ENCODE data around the gene TNNT3. TPM values are rescaled to one million over a fixed set of nuclear protein-coding genes. Genes with fewer than 3 reads are reported as not detected.

The TNNT3 gene
- total RNA-seq, 1 experiment from 2014 or later = 0.71 TPM

GRCh38 chr11:1943576-1943975, 24.1 kb downstream of the TNNT3 start:
- H3K27me3 ChIP-seq (ENCODE audit: insufficient read depth, low read length) = no peaks in the 10 kb centered on the region
- ChIA-PET RAD21 (ENCODE audit: low non-redundant PET in 1 of 2, low total read pairs in 2 of 2, uncharacterized antibody in 2 of 2, unreplicated experiment in 2 of 2) (no interaction called here), CTCF (interaction anchor here (1.6 kb wide), 1 partner anchor 61 kb away, joined by 4 read pairs; no protein-coding TSS in a partner anchor), POLR2A (no interaction called here)
- H4K20me1 ChIP-seq (ENCODE audit: insufficient read depth) = no peaks in the 10 kb centered on the region
- no peak overlapping the region for H3K9ac ChIP-seq (ENCODE audit: low read length)
- H3K4me3 ChIP-seq (replicated peaks in 1 of 2; ENCODE audit: low read depth in 1 of 2, low read length in 2 of 2) = no peak overlapping the region
- TF ChIP-seq EZH2 (IDR thresholded peaks at IDR 0.05) (no peak), ZBTB33 (IDR thresholded peaks at IDR 0.05; ENCODE audit: extremely low read depth, insufficient replicate concordance, low read length) (no peak), REST (IDR thresholded peaks at IDR 0.05; ENCODE audit: low read depth) (no peak), EZH2phosphoT487 (IDR thresholded peaks at IDR 0.05; ENCODE audit: borderline replicate concordance) (no peak), TCF7L2 (IDR thresholded peaks at IDR 0.05; ENCODE audit: borderline replicate concordance, extremely low read depth, insufficient read depth, insufficient read length) (no peak), ELF1 (IDR thresholded peaks at IDR 0.05; ENCODE audit: borderline replicate concordance, low read depth) (no peak), POLR2AphosphoS5 (IDR thresholded peaks at IDR 0.05; ENCODE audit: low read depth, low read length) (no peak), SRF (IDR thresholded peaks at IDR 0.05; ENCODE audit: low read depth) (no peak), YY1 (IDR thresholded peaks at IDR 0.05; ENCODE audit: extremely low read depth, insufficient replicate concordance, low read depth, low read length) (no peak), MAX (IDR thresholded peaks at IDR 0.05) (no peak), CTCF (IDR thresholded peaks at IDR 0.05 in 2 of 3, conservative IDR thresholded peaks at IDR 0.05 in 1 of 3; ENCODE audit: borderline replicate concordance in 1 of 3, insufficient read depth in 1 of 3, low read depth in 2 of 3, low read length in 2 of 3) (no peak), SIN3A (IDR thresholded peaks at IDR 0.05; ENCODE audit: low read depth) (no peak), JUND (IDR thresholded peaks at IDR 0.05) (no peak)
- H3K79me2 ChIP-seq (ENCODE audit: insufficient read depth, low read length) = no peaks in the 10 kb centered on the region
- H2AFZ ChIP-seq (ENCODE audit: low read depth, low read length, poor library complexity, severe bottlenecking) = no peak overlapping the region
- H3K9me2 ChIP-seq (ENCODE audit: insufficient read depth) = no peaks in the 10 kb centered on the region
- no TSS peak for BruUV-seq (replicated peaks)
- H3K9me3 ChIP-seq (ENCODE audit: control insufficient read depth in 1 of 2, insufficient read depth in 1 of 2, low read depth in 1 of 2, low read length in 2 of 2) = no peaks in the 10 kb centered on the region
- peaks cover 0 to 9% of the 10 kb centered on the region in 2 experiments; a peak in 1 of 4 replicates for H3K4me1 ChIP-seq (ENCODE audit: control insufficient read depth in 1 of 2, insufficient read depth in 2 of 2, low read length in 2 of 2)
- no peak overlapping the region for H3K4me2 ChIP-seq (ENCODE audit: low read length)
- ATAC-seq = no peak
- H3K27ac ChIP-seq (ENCODE audit: low read depth, low read length) = no peak overlapping the region
- no peaks in the 10 kb centered on the region for H3K36me3 ChIP-seq (ENCODE audit: control insufficient read depth in 1 of 2, insufficient read depth in 2 of 2, low read length in 2 of 2)
- intact Hi-C loops (cut with micrococcal nuclease) = loop anchor here (10.0 kb wide), 1 partner anchor 49 kb away; the partner anchor contains the start of gene PRR33
- DNase-seq (ENCODE audit: low read depth, low spot score) = no peak
